Stimulated activated CD8-positive, alpha-beta memory T cell treated with anti-CD3 and anti-CD28 coated beads, Interleukin-2, amount 100 ng/mL, for 48 hours (primary cell): ENCODE data around the gene GNAZ.
"Not testable (repeated sequence)": the region's sequence is repeated elsewhere in the genome, so short reads cannot be mapped to it uniquely, and the experiment has no call there.

Source experiments
- DNase-seq, 2 donors: peaks; one replicate each; pipeline ENCODE4 v3.0.0-alpha.2; 2020; ENCODE audit warnings: low read depth in 2 of 2

The GNAZ gene

GRCh38 chr22:23132376-23133091, 62.2 kb downstream of the GNAZ start:
- DNase-seq: no peak

DNA sequence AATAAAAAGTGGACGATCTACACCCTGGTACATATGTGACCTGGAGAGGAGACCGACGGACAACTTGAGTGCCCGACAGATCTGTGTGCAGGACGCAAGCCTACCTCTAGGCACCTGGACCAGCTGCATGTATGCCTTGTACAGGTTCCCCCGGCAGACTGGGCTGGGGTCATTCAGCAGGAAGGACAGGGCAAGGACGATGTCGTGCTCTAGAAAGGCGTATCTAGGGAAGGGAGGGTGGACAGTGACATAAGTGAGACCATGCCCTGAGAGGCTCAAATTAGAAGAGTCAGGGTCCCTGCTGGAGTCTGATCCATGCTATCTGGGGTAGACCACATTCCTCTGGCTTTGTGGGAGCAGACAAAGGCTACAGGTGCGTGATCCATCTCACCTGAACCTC, 63.6 kb downstream of the GNAZ start:
- DNase-seq: no peak

- not testable (repeated sequence) for DNase-seq
Observed at GRCh38 chr22:23136991-23137390, 66.7 kb downstream of the GNAZ start.

GRCh38 chr22:23137468-23137867, 67.1 kb downstream of the GNAZ start:
- no peak for DNase-seq

DNA sequence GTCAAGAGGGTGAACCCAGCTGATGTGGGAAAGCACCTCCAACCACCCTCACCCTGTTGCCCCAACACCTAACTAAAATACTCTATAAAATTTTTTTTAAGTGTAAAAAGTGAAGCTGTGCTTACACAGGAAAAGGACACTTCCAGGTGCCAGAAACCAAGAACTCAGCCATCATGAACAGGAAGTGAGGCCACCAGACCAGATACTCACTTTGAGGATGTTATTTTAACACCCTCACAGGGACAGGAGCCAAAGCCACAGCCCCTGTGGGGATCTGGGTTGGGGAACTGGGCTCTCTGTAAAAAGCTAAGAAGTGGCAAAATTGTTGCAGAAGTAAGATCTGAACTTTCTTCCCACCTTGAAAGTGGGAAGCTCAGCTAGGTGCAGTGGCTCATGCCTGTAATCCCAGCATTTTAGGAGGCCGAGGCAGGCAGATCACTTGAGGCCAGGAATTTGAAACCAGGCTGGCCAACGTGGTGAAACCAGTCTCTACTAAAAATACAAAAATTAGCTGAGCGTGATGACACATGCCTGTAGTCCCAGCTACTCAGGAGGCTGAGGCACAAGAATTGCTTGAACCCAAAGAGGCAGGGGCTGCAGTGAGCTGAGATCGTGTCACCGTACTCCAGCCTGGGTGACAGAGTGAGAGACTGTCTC, 67.7 kb downstream of the GNAZ start:
- DNase-seq: peak in 1 of 2 donors; percentile 27

DNA sequence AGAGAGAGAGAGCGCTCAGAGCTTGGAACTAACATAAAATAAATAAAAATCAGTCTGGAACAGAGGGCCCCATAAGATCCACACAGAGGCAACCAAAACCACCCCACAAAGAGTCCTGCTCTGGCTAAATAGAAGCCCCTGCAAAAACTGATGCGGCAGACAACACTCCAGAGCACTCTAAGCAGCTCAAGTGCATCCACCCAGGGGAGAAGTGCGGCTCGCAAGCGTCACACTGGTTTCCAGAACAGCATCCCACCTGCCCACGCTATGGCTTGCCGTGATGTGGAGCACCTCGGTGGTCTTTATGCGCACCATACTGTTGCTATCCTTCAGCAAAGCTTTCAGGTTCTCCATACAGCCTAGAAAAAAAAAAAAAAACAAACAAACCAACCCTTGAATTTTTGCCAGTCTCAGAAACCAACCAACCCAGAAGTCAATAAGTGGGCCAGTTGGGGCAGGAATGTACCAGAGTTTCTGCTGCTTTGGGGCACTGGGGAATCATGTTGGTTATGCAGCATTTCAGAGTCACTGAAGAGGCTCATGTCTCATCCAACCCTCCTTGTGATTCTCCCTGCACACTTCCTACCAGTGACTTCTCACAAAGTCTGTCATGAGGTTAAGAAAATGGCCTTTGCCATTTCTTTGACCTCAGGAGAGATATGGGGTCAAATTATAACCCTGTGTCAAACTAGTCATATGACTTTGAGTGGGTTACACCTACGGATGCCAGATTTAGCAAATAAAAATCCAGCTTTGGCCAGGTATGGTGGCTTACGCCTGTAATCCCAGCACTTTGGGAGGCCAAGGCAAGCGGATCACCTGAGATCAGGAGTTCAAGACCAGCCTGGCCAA, 68.5 kb downstream of the GNAZ start:
- no peak for DNase-seq

GRCh38 chr22:23140385-23140784, 70.1 kb downstream of the GNAZ start:
- no peak for DNase-seq

DNA sequence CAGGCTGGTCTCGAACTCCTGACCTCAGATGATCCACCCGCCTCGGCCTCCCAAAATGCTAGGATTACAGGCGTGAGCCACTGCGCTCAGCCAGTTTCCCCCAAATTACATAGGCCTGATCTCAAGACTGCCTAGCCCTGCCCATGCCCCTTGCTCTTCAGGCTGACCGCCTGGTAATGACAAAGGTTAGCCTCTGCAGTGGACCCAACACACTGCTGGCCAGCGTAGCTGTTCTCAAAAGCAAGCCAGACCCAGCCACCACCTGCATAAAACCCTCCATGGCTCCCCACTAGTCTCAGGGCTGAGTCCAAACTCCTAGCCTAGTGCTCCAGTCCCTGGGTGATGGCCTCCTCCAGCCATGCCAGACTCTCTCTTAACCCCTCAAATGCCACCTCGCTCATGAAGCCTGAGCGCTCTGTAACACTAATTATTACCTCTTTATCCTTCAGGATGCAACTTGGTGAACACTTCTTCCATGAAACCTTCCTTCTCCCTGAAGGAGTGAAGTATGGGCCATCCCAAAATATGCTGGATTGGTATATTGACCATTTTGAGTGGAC, 72.3 kb downstream of the GNAZ start:
- DNase-seq: no peak

- no peak for DNase-seq
Observed at GRCh38 chr22:23143119-23143518, 72.8 kb downstream of the GNAZ start.

DNA sequence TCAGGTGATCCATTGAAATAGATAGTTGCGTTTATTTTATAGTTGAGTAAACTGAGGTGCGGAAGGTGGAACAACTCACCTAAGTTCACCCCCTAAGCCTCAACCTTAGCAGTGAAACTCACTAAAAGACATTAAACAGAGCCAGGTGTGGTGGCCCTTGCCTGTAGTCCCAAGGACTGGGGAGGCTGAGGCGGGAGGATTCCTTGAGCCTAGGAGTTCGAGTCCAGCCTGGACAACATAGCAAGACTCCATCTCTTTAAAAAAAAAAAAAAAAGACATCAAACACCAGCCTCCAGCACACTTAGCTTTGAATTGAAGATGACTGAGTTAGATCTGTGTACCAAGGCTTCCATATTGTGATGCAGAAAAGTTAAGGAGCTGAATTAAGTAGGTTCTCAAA, 74.1 kb downstream of the GNAZ start:
- DNase-seq: no peak

DNA sequence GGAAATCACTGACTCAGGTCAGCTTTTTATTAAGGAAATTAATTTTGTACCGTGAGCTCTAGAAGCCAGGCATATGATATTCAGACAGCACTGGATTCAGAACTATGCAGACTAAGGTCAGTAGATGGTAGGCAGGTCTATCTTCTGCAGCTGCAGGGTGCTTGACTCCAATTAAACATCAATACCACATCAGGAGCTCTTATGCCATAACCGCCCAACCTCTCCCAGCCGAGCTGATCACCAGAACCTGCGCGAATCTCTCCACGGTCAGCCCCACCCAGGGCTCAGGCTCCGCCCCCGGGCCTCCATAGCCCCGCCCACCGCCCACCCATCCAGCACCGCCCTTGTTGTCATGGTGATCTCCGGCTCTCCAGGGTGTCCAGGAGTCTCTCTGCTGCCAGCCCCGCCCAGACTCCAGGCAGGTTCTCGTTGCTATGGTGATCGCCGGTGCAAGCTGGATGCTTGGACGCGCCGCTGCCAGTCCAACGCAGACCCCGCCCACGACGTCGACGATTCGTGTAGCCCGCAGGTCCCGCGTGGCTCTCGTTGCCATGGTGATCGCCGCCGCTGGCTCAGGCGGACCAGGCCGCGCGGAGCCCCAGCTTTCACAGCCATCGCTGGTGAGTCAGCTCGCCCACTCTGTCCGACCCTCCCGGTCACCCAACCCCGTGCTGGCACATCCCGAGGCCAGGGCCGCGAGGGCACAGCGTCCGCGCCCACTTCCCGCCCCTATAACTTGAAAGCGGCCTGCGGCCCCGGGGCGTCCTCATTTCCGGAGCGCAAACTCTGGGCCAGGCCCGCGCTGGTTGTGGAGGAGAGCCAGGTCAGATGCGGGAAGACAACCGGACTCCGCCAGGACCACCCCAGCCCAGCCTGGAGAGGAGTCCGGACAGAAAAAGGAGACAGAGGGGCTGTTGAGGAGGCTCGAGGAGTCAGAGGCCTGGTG, 74.9 kb downstream of the GNAZ start, which contains the start of gene RAB36:
RAB36 (plus strand) TSS at position 546 of the 946 bp plus-strand sequence. CDS start 1,140 bp downstream, outside the sequence.
- peak; percentile 81 to 84 for DNase-seq

DNA sequence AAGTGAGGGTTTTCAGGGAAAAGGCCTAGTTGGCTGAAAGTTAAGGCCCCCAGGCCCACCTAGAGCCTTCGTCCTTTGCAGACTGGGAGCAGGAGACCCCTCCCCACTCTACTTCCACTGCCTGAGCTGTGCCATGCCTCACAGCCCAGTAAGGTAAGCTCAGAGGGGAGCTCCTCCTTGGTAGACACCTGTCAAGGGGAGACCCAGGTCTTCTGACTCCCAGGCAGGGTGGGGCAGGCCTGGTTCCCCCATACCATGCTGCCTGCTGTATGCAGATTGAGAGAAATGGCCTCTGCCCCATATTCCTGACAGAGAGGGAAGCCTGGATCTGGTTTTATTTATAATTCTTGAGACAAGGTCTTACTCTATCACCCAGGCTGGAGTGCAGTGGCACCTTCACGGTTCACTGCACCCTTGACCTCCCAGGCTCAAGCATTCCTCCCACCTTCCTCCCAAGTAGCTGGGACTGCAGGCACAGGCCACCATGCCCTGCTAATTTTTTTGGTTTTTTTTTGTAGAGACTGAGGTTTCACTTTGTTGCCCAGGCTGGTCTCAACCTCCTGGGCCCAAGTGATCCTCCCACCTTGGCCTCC, 75.7 kb downstream of the GNAZ start:
- DNase-seq: no peak

GRCh38 chr22:23146478-23147205, 76.3 kb downstream of the GNAZ start:
- no peak for DNase-seq

GRCh38 chr22:23147617-23148387, 77.5 kb downstream of the GNAZ start:
- no peak for DNase-seq

- no peak for DNase-seq
Observed at GRCh38 chr22:23149743-23150238, 79.5 kb downstream of the GNAZ start.

DNA sequence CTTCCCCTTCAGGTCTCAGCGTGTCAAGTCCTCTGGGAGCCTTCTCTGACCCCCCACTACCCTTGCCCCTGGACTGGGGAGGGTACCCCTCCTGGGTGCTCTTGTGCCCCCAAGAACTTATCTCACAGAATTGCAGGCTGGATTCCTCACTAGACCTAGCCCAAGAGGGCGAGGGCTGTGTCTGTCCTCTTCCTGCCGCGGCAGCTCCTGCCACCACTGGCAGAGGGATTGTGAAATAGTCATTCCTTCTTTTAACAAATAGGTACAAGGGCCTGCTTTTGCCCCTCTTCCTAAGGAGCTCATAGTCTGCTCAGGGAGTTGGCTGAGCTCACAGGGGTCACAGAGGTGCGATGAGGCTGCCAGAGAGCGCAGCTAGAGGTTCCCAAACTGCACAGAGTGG, 80.4 kb downstream of the GNAZ start:
- DNase-seq: no peak

DNA sequence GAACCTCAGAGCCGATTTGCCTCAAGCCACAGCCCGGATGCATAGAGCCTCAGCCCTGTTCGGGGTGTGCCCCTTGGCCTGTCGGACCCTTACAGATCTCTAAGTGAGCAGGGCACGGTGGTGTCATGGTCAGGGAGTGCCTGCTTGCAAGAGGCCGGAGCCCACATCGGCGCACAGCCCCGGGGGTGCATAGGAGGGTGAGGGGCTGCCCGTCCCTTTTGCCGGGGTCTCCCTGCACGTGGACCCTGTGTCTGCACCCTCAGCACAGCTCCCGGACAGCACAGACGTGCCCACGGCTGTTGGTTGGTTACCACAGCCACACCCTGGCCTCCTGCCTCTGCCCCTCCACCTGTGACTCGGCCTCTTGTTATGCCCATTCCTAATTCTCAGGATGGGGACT, 81.5 kb downstream of the GNAZ start:
- no peak for DNase-seq

- DNase-seq: no peak
Observed at GRCh38 chr22:23152238-23153114, 82.2 kb downstream of the GNAZ start.
